ENCODE results near the gene MLC1. TPM values are rescaled to one million over a fixed set of nuclear protein-coding genes. Genes with fewer than 3 reads are reported as not detected.

Gene MLC1
- polyA plus RNA-seq, 1 donor (not counting 4 experiments of a cell fraction or from before 2014, with no cell fraction given): not detected

- Histone ChIP-seq H3K27me3 (ENCODE audit: control insufficient read depth, extremely low read depth, insufficient read depth, low read length) (peaks cover 10% of the 10 kb centered on the region), H3K9me1 (ENCODE audit: control insufficient read depth, extremely low read depth, insufficient read depth, low read length) (no peaks in the 10 kb centered on the region), H3K79me2 (ENCODE audit: control insufficient read depth, insufficient read depth, low read length) (no peaks in the 10 kb centered on the region), H4K20me1 (ENCODE audit: control insufficient read depth, extremely low read depth, insufficient read depth, low read length) (no peaks in the 10 kb centered on the region), H3K4me3 (ENCODE audit: control insufficient read depth in 2 of 3, extremely low read depth in 1 of 3, insufficient read depth in 2 of 3, low read depth in 1 of 3, low read length in 3 of 3) (no peak overlapping the region), H3K9me3 (ENCODE audit: control insufficient read depth, low read depth, low read length) (no peaks in the 10 kb centered on the region), H3K9ac (ENCODE audit: control insufficient read depth, extremely low read depth, insufficient read depth, low read length) (no peak overlapping the region), H2AFZ (ENCODE audit: control insufficient read depth, low read length) (no peak overlapping the region), H3K4me1 (ENCODE audit: control insufficient read depth, extremely low read depth, insufficient read depth, low read length) (no peaks in the 10 kb centered on the region), H3K27ac (ENCODE audit: control insufficient read depth, insufficient read depth, low read length) (no peak overlapping the region), H3K36me3 (ENCODE audit: control insufficient read depth in 2 of 2, extremely low read depth in 1 of 2, insufficient read depth in 2 of 2, low read length in 2 of 2) (no peaks in the 10 kb centered on the region), H3K4me2 (ENCODE audit: control insufficient read depth, extremely low read depth, insufficient read depth, low read depth, low read length) (no peak overlapping the region)
- DNase-seq (ENCODE audit: low read depth, low spot score): no peak
- TF ChIP-seq CTCF (optimal IDR thresholded peaks at IDR 0.05 in 1 of 3, IDR thresholded peaks at IDR 0.05 in 1 of 3, conservative IDR thresholded peaks at IDR 0.05 in 1 of 3; ENCODE audit: extremely low read depth in 1 of 3, insufficient read depth in 2 of 3, low read length in 3 of 3) (no peak), EZH2 (IDR thresholded peaks at IDR 0.05; ENCODE audit: low read length) (no peak)
- dilution Hi-C loops (cut with MboI; ENCODE audit: extremely low pct_ligation_motif_present, low sequenced_read_pairs): no loop called here
- no peak for FAIRE-seq
These were observed 35.7 kb downstream of the MLC1 start for GRCh38 chr22:50049299-50050195.

DNA sequence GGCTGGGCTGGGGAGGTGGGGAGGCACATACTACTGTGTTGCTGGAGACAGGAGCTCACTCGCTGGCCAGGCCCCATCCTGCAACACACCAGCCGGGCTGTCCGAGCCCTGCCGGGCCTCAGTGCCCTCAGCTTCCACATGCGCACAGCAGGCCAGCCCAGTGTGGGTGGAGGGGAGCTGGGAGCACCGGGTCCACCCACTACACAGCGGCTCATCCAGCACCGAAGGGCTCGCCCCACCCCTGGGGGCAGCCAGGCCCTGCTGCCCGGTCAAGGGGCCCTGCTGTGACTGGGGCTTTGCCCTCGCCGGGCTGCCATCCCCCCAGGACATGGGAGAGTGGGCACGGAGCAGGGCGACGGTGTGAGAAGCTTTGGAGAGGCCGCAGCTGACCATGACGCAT is 36.4 kb downstream of the MLC1 start:
- H3K4me3 ChIP-seq (ENCODE audit: control insufficient read depth in 2 of 3, extremely low read depth in 1 of 3, insufficient read depth in 2 of 3, low read depth in 1 of 3, low read length in 3 of 3): no peak overlapping the region
- dilution Hi-C loops (cut with MboI; ENCODE audit: extremely low pct_ligation_motif_present, low sequenced_read_pairs): no loop called here
- H3K27ac ChIP-seq (ENCODE audit: control insufficient read depth, insufficient read depth, low read length): no peak overlapping the region
- H3K4me2 ChIP-seq (ENCODE audit: control insufficient read depth, extremely low read depth, insufficient read depth, low read depth, low read length): no peak overlapping the region
- H3K27me3 ChIP-seq (ENCODE audit: control insufficient read depth, extremely low read depth, insufficient read depth, low read length): peaks cover 4% of the 10 kb centered on the region
- no peaks in the 10 kb centered on the region for H4K20me1 ChIP-seq (ENCODE audit: control insufficient read depth, extremely low read depth, insufficient read depth, low read length)
- FAIRE-seq (no peak), DNase-seq (ENCODE audit: low read depth, low spot score) (no peak)
- H3K79me2 ChIP-seq (ENCODE audit: control insufficient read depth, insufficient read depth, low read length): no peaks in the 10 kb centered on the region
- H3K9ac ChIP-seq (ENCODE audit: control insufficient read depth, extremely low read depth, insufficient read depth, low read length): no peak overlapping the region
- H3K9me1 ChIP-seq (ENCODE audit: control insufficient read depth, extremely low read depth, insufficient read depth, low read length): no peaks in the 10 kb centered on the region
- H3K4me1 ChIP-seq (ENCODE audit: control insufficient read depth, extremely low read depth, insufficient read depth, low read length): no peaks in the 10 kb centered on the region
- H3K36me3 ChIP-seq (ENCODE audit: control insufficient read depth in 2 of 2, extremely low read depth in 1 of 2, insufficient read depth in 2 of 2, low read length in 2 of 2): no peaks in the 10 kb centered on the region
- no peak overlapping the region for H2AFZ ChIP-seq (ENCODE audit: control insufficient read depth, low read length)
- H3K9me3 ChIP-seq (ENCODE audit: control insufficient read depth, low read depth, low read length): no peaks in the 10 kb centered on the region
- TF ChIP-seq CTCF (optimal IDR thresholded peaks at IDR 0.05 in 1 of 3, IDR thresholded peaks at IDR 0.05 in 1 of 3, conservative IDR thresholded peaks at IDR 0.05 in 1 of 3; ENCODE audit: extremely low read depth in 1 of 3, insufficient read depth in 2 of 3, low read length in 3 of 3) (no peak), EZH2 (IDR thresholded peaks at IDR 0.05; ENCODE audit: low read length) (no peak)
